ELF-1 (cell line): ENCODE results near the gene PALM.
"Not testable (repeated sequence)": the region's sequence is repeated elsewhere in the genome, so short reads cannot be mapped to it uniquely, and the experiment has no call there.

ENCODE experiments used
- DNase-seq: peaks from one replicate; pipeline ENCODE4 v3.0.0-alpha.2; 2016; ENCODE audit warnings: low read depth, low spot score

The PALM gene

GRCh38 chr19:729965-730668 lies 21.4 kb downstream of the PALM start:
- DNase-seq, result no peak

GRCh38 chr19:731000-731399 lies 22.3 kb downstream of the PALM start:
- DNase-seq, result no peak

DNA sequence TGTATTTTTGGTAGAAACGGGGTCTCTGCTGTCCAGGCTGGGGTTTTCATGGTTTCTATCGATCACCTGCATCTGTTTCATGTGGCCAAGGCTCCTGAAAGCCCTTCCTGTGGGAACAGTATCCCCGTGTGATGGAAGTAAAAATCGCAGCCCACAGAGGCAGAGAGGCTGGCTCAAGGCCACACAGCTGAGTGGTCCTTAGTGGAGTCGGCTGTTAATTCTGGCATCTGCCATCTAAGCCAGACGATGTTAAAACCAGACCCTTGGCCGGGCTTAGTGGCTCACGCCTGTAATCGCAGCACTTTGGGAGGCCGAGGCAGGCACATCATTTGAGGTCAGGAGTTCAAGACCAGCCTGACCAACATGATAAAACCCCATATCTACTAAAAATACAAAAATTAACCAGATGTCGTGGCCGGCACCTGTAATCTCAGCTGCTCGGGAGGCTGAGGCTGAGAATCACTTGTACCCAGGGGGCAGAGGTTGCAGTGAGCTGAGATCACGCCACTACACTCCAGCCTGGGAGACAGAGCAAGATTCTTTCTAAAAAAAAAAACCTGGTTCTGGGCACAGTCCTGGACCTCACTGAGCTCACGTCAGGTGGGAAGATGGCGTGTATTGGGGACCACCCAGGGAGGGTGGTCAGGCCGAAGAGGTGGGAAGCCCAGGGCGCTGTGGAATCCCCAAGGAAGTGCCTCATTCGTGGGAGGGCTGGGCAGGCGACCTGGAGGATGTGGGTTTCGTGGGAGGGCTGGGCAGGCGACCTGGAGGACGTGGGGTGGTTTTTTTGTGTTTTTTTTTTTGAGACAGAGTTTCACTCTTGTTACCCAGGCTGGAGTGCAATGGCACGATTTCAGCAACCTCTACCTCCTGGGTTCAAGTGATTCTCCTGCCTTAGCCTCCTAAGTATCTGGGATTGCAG lies 23.7 kb downstream of the PALM start:
- no peak for DNase-seq

DNA sequence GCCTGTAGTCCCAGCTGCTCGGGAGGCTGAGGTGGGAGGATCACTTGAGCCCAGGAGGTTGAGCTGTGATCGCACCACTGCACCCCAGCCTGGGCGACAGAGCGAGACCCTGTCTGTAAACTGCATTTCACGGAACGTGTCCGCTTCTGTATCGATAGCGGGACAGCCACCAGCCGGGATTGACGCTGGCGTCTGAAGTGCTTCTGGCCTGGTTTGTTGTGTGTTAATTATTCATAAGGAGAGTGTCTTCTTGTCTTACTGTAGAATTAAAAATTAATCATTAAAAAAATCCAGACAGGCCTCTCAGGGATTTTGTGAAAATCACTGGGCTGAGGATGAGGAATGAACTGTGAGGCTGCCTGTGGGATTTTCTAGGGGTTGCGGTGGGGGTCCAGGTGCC lies 26.0 kb downstream of the PALM start:
- no peak for DNase-seq

DNA sequence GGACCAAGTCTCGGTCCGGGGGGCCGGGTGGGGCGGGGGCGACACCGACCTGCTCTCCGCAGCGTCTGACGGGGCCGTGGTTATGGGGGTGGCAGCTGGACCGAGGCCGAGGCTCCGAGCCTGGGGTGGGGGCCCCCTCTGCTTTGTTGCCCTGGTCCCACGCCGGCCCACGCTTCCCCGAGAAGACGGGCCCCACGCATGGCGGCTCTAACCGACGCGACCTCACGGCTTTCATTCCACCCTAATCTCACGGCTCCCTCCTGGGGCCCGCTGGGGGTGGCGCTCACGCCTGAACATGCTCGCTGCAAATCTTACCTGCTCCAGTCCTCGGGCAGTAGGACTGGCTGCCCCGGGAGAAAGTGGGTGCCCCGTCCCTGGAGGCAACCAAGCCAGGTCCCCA lies 27.4 kb downstream of the PALM start:
- DNase-seq, result no peak

GRCh38 chr19:737591-738093 lies 28.9 kb downstream of the PALM start:
- peak; percentile 70 for DNase-seq

GRCh38 chr19:738509-739128 lies 29.9 kb downstream of the PALM start:
- DNase-seq, result no peak

- no peak for DNase-seq
Observed at GRCh38 chr19:739998-740715, 31.4 kb downstream of the PALM start.

DNA sequence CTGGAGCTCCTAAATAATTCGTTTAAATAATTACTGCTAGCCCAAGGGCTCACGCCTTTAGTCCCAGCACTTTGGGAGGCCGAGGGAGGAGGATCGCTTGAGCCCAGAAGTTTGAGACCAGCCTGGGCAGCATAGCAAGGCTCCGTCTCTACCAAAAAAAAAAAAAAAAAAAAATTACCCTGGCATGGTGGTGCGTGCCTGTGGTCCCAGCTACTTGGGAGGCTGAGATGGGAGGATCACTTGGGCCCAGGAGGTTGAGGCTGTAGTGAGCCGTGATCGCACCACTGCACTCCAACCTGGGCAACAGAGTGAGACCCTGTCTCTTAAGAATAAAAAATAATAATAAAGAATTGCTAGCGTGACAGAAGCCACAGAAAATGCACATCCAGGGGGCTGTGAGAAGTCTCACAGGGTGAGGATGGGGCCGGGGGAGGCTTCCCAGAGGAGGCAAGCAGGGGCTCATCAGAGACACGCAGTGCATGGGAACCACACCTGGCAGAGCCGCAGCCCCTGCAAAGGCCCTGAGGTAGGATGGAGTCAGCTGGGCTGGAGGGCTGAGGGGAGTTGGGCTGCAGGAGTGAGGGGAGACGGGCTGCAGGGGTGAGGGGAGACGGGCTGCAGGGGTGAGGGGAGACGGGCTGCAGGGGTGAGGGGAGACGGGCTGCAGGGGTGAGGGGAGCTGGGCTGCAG lies 32.2 kb downstream of the PALM start:
- DNase-seq, result not testable (repeated sequence)

- DNase-seq, result peak; percentile 69
Observed at GRCh38 chr19:741506-742131, 32.9 kb downstream of the PALM start.

DNA sequence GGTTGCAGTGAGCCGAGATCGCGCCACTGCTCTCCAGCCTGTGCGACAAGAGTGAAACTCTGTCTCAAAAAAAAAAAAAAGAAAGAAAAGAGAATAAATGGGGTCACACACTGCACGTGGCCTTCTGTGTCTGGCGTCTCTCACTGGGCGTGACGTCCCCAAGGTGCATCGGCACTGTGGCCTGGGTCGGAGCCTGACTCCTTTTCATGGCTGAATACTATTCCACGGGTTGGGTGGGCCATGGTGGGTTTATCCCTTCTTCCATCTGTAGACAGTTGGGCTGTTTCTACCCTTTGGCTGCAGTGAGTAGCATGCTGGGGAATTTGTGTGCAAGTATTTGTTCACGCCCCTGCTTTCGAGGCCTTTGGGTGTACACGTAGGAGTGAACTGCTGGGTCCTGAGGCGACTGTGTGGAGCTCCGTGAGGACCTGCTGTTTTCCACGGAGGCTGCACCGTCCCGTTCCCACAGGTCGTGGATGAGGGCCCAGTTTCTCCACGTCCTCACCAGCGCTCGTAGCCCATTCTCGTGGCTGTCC lies 33.9 kb downstream of the PALM start:
- no peak for DNase-seq

- DNase-seq, result peak; percentile 66
Observed at GRCh38 chr19:743168-743687, 34.5 kb downstream of the PALM start.

GRCh38 chr19:745138-745537 lies 36.4 kb downstream of the PALM start:
- DNase-seq, result not testable (repeated sequence)

DNA sequence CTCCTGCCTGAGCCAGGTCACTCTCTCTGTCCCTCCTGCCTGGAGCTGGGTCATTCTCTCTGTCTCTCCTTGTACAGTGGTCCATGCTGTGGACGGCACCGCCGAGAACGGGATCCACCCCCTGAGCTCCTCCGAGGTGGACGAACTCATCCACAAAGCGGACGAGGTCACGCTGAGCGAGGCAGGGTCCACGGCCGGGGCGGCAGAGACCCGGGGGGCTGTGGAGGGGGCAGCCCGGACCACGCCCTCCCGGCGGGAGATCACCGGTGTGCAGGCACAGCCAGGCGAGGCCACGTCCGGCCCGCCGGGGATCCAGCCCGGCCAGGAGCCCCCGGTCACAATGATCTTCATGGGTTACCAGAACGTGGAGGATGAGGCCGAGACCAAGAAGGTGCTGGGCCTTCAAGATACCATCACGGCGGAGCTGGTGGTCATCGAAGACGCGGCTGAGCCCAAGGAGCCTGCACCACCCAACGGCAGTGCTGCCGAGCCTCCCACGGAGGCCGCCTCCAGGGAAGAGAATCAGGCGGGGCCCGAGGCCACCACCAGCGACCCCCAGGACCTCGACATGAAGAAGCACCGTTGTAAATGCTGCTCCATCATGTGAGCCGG lies 37.6 kb downstream of the PALM start:
- no peak for DNase-seq

DNA sequence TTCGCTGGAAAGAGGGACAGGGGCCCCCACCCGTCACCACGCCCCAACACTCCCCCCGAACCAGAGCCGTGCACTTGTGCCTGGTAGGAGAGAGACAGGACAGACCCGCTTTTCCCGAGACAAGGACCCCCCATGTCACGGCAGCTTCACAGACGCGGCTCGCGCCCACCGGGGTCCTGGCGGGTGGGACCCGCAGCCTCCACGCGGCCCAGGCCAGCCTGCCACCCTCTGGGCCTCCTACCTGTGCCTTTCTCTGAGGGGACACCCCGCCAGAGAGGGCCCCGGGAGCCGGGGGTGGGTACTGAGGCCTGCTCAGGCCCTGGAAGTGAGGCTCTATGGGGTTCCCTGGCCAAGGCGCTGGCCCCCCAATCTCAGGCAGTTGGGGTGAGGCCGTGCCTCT lies 38.2 kb downstream of the PALM start:
- DNase-seq, result no peak

- no peak for DNase-seq
Observed at GRCh38 chr19:747432-748273, 38.9 kb downstream of the PALM start.

GRCh38 chr19:748274-748598 lies 39.5 kb downstream of the PALM start:
- peak; percentile 24 for DNase-seq

DNA sequence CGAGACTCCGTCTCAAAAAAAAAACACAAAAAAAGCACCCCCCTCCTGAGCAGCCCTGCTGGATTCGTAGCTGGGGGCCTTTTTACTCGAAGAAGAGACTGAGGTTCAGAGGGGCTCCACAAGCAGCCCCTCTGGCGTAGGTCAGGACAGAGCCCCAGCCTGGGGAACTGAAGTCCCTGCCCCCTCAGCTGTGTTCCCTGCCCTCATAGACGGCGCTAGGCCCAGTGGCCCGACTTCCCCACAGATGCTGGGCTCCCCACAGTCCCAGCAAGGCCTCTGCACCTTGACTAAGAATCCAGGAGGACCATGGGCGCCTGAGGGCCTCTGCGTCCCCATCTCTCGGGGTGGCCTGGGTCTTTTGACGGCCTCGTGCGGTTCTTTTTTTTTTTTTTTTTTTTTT lies 41.1 kb downstream of the PALM start:
- DNase-seq, result no peak
